ENCODE measurements around the gene NSUN6.

- TF ChIP-seq, protein P1, sequence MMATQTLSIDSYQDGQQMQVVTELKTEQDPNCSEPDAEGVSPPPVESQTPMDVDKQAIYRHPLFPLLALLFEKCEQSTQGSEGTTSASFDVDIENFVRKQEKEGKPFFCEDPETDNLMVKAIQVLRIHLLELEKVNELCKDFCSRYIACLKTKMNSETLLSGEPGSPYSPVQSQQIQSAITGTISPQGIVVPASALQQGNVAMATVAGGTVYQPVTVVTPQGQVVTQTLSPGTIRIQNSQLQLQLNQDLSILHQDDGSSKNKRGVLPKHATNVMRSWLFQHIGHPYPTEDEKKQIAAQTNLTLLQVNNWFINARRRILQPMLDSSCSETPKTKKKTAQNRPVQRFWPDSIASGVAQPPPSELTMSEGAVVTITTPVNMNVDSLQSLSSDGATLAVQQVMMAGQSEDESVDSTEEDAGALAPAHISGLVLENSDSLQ (IDR thresholded peaks at IDR 0.05) = no peak
- TF ChIP-seq LEF1 (IDR thresholded peaks at IDR 0.05; ENCODE audit: borderline replicate concordance) (no peak), FOXA1 (IDR thresholded peaks at IDR 0.05) (no peak), BHLHE40 (IDR thresholded peaks at IDR 0.05; ENCODE audit: borderline replicate concordance) (no peak), SP1 (IDR thresholded peaks at IDR 0.05) (no peak), ELF4 (IDR thresholded peaks at IDR 0.05) (no peak), NFRKB (IDR thresholded peaks at IDR 0.05) (no peak), FOXM1 (IDR thresholded peaks at IDR 0.05; ENCODE audit: borderline replicate concordance) (no peak), CTBP1 (IDR thresholded peaks at IDR 0.05; ENCODE audit: borderline replicate concordance) (no peak), ARNT (IDR thresholded peaks at IDR 0.05) (no peak), ZNF384 (IDR thresholded peaks at IDR 0.05) (peak; percentile 82), TARDBP (IDR thresholded peaks at IDR 0.05) (no peak)
Measured at GRCh38 chr10:18659819-18660535, 8.6 kb upstream of the NSUN6 start.
